GM18498 (cell line): ENCODE results near the gene SEC24D.
"Not testable (repeated sequence)": the region's sequence is repeated elsewhere in the genome, so short reads cannot be mapped to it uniquely, and the experiment has no call there.

Experiments used
- ATAC-seq: cut with Tn5 transposase; IDR thresholded peaks from one replicate; pipeline ENCODE4 v1.9.1; 2021; ENCODE audit warnings: mild to moderate bottlenecking, moderate library complexity; ENCODE audit not compliant: unreplicated experiment

The SEC24D gene

DNA sequence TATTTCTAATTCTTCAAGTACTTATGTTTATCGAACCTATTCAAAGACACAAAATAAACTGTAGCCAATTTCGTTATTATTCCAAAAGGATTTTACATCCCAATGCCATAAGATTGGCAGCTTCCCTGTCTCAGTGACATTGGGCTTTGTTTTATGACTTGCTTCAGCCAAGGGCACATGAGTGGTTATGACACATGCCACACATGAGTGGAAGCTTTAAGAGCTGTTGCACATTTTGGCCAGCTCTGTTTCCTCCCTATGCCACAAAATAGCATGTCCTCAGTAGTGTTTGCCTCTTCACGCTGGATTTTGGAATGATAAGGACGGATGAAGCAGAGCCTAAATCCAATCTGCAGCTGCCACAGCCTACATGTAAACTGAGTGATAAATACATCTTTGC lies 21.9 kb downstream of the SEC24D start:
- no peak for ATAC-seq

DNA sequence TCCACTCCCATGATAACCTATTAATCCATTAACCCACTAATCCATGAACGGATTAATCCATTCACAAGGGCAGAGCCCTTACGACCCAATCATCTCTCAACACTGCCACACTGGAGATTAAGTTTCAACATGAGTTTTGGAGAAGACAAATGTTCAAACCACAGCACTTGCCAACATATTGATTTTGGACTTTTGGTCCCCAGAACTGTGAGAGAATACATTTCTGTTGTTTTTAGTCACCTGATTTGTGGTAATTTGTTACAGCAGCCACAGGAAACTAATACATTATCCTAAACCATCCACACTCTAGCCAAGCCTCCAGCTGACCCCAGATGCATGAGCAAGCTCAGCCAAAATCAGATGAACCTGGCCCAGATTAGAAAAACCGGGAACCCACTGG lies 22.4 kb downstream of the SEC24D start:
- no peak for ATAC-seq

DNA sequence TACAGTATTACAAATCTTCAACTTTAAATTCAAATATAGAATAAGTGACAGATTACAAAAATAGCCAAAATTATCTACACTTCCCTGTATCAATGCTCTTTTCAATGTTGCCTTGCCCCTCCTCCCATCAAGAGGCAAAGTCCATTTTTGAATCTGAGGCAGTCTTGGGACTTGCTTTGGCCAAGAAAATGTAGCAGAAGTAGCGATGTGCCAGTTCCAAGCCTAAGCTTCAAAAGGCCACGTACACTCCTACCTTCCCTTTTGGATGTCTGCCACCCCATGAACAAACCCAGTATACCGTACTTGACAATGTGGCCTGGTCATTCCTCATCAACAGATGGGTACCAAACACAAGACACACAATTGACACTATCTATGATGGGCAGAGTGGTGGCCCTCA lies 24.1 kb downstream of the SEC24D start:
- no peak for ATAC-seq

DNA sequence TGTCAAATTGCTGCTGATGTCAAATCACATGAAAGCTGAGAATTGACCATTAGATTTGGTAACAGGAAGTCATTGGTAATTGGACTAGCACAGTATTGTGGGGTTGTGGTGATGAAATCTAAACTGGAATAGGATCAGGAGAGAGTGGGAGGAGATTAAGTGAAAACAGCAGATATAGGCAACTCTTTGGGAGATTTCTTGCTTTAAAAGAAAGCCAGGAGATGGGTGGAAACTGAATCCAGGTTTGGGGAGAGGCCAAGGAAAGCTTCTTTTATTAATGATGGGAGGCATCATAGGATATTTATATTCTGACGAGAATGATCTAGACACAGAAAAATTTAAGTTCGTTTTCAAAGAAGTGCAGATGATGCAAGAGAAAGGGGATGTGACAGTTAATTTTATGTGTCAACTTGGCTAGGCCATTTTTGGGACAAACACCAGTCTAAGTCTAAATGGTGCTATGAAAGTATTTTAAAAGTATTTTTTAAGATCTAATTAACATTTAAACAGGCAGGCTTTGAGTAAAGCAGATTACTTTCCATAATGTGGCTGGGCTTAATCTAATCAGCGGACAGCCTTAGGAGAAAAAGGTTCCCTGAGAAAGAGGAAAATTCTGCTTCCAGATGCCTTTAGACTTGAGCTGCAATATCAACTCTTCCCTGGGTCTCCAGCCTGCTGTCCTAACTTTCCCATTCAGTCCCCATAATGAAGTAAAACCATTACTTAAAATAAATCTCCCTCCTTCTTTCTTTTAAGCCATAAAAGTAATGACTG lies 24.7 kb downstream of the SEC24D start:
- ATAC-seq = no peak

DNA sequence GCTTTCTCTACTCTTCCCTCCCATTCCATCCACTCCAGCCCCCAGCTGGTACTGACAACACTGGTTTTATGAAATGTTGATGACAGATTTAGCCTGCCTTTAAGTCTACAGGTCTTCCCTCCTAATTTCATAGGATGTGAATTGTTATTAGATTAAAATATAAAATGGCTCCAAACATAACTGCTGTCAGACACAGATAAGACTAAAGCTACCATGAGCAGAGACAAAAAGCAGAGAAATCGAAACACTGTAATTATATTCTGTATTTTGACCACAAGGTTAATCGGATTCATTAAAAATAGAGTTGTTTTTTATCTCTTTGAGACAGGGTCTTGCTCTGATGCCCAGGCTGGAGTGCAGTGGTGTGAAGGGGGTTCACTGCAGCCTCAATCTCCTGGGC lies 28.3 kb downstream of the SEC24D start:
- ATAC-seq = no peak

DNA sequence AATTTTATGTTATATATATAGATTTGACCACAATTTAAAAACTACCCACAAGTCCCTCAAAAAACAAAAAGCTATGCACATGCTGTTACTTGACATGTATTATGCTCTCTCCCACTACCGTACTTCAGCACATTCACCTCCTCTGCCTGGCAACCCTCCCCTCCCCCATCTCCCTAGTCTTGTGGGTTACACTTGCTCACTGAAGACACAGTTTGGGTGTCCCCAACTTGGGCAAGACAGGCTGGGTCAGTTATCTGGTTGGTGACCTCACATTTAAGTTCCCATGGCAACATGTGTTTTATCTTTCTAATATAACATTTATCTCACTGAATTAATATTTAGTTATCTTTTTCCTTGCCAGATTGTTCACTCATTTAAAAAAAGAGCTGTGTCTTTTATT lies 32.7 kb downstream of the SEC24D start:
- ATAC-seq = no peak

DNA sequence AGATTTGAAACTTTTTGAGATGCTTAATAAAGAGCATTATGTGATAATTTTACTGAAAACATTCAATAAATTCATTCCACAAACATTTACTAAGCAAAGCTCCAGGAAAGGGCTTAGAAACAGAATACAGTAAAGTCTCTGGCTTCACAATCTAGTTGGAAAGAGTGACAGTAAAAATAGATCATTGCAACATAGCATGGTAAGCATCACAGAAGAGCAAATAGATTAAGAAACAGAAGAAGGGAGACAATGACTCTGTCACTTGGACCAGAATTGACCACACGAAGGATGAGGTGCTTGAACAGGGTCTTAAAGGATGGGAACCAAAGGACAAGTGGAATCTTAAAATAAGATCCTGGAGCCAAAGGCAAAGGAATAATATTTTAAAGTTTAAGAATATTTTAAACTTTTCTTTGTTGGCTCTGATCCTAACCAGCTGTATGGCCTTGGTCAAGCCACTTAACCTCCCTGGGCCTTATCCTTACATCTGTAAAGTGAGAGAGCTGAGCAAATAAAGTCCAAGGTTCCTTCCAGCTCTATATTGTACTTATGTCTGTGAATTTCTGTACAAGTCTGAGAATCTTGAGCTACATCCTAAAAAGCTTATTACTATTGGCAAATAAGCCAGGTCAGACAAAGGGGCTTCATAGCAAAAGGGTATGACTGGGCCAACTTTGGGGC lies 33.9 kb downstream of the SEC24D start:
- ATAC-seq = no peak

DNA sequence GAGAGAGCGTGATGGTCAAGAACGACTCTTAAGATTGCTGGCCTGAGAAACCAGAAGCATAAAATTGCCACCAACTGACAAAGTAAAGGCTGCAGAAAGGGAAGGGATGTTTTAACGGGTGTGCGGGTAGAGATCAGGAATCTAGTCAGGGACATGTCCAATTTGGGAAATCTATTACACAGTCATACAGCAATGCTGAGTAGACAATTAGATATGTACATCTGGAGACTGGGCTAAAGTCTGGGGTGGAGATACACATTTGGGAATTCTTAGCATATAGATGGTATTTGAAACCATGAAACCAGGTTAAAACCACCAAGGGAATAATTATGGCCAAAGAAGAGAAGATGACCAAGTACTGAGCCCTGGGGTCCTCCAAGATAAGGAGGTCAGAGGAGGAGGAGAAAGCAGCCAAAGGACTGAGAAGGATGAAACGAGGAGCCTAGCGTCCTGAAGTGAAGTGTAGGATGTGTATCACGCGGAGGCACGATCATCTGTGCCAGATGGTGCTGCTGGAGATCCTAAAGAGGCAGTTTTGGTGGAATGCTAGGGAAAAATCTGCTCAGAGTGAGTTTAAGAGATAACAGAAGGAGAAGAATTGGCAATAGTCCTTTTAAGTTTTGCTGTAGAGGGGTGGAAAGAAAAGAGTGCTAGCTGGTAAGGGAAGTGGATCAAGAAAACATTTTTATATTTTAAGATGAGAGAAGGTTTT lies 36.5 kb downstream of the SEC24D start:
- no peak for ATAC-seq

DNA sequence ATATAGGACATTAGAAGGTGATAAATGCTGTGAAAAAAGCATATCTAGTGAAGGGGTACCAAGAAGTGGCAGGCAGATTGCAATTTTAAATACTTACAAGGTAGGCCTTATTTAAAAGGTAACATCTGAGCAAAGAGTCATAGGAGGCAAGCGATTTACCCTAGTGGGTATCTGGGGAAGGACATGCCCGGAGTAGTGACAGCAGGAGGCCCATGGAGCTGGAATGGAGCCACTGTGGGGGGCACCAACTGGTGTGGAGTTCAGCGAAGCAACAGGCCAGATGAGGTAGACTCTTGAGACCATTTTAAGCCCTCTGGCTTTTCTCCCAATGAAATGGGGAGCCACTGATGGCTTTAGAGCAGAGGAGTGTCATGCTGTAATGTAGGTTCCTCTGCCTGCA lies 37.3 kb downstream of the SEC24D start:
- no peak for ATAC-seq

DNA sequence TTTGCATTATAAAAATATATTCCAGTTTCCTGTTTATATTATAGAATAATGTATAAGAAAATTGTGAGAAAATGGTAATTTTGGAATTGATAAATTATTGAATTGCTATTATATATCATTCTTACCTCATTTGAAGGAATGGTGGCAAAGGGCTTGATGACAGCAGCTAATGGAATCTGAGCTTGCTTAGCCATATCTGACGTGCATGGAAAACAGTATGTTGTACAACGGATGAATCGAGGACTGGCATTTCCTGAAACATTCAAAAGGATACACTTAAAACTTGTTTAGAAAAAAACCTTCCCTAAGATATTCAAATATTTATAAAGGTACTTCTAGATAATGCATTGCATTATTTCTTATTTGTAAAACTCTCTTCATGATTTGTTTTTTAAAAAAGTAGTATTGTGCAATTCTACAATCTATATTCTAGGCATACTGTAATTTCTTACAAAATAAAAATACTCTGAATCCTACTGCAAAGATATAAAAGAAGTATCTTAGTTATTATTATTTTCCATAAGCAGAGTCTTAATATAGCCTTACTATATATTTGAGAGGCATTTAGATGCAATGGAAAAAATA lies 38.3 kb downstream of the SEC24D start:
- ATAC-seq = no peak

DNA sequence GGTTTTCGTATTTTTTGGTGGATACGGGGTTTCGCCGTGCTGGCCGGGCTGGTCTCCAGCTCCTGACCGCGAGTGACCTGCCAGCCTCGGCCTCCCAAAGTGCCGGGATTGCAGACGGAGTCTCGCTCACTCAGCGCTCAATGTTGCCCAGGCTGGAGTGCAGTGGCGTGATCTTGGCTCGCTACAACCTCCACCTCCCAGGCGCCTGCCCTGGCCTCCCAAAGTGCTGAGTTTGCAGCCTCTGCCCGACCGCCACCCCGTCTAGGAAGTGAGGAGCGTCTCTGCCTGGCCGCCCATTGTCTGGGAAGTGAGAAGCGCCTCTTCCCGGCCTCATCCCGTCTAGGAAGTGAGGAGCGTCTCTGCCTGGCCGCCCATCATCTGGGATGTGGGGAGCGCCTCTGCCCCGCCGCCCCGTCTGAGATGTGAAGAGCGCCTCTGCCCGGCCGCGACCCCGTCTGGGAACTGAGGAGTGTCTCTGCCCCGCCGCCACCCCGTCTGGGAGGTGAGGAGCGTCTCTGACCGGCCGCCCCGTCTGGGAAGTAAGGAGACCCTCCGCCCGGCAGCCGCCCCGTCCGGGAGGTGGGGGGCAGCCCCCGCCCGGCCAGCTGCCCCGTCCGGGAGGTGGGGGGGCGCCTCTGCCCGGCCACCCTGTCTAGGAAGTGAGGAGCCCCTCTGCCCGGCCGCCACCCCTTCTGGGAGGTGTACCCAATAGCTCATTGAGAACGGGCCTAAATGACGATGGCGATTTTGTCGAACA lies 44.1 kb downstream of the SEC24D start:
- ATAC-seq = not testable (repeated sequence)

DNA sequence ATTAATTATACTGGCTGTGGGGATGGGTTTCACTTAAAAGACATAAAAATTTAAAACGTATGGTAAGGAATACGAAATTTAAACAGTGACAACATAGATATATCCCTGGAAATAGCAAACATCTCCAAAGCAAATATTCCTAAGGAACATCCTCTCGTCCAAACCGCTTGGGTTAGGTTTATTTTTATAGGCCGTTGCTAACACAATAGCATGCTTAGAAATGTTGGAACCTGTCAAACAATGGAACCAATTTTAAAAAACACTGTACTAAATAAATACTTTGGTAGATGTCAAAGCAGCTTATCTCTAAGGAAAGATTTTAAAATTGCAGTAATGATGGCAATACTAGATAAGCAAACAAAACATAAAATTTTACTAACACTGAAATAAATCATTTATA lies 45.4 kb downstream of the SEC24D start:
- ATAC-seq = no peak

DNA sequence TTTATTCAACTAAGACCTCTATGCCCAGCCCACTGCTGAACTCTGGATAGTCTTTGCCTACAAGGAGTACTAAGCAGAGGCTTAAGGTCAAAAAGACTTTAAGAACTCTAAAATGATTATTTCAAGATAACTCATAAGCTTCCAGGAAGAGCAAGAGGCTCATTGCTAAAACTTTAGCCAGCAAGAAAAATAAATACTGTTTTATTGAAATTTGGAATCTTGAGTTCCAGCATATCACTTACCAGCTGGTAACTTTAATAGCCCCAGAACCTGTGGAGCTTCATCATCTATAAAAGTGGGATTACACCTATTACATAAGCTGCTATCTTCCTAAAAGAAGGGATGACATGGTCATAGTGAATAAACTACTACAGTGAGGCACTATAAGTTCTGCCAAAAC lies 47.0 kb downstream of the SEC24D start:
- no peak for ATAC-seq

DNA sequence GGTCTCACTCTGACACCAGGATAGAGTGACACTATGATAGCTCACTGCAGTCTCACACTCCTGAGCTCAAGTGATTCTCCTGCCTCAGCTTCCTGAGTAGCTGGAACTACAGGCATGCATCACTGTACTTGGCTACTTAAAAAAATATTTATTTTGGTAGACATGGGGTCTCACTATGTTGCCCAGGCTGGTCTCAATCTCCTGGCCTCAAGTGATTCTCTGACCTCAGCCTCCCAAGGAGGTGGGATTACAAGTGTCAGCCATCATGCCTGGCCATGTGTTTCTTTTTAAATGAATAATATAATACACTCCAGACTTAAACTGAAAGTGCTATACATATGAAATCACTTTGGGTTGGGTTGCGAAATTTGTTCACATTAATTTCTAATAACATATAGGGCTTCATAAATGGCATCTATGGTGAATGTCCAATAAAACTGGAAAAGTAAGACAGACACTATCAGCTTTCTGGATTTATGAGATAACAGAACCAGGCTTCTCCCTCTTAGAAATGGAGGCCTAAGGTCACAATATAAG lies 48.0 kb downstream of the SEC24D start:
- ATAC-seq = no peak

DNA sequence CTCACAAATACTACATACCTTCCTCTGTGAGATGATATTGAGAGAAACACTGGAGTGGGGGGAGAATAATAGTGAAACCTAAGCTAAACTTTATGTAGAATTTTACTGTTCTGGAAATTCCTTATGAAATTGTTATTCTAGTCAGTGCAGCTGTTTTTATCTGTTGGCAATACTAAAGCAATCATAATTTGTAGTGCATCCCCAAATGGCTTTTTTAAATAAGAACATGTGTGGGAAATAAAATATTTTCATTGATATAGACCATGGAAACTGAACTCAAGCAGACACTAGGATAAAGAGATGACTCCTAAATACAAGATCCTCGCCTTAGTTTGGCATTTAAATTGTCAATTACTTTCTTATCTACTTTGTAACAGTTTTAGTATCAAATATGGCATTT lies 51.1 kb downstream of the SEC24D start:
- ATAC-seq = no peak

DNA sequence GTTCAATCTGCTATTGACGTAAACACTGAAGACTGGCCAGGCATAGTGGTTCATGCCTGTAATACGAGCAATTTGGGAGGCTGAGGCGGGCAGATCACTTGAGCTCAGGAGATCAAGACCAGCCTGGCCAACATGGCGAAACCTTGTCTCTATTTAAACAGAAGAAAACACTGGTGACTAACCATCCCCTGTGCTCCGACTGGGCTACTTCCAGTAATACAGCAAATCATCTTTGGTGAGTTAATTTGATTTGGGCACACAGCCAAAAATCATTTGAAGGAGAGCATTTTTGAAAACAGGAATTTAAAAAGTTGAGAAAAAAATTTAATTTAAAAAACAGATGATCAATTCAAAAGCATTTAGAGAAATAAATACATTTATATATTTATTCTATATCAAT lies 52.0 kb downstream of the SEC24D start:
- ATAC-seq = no peak

DNA sequence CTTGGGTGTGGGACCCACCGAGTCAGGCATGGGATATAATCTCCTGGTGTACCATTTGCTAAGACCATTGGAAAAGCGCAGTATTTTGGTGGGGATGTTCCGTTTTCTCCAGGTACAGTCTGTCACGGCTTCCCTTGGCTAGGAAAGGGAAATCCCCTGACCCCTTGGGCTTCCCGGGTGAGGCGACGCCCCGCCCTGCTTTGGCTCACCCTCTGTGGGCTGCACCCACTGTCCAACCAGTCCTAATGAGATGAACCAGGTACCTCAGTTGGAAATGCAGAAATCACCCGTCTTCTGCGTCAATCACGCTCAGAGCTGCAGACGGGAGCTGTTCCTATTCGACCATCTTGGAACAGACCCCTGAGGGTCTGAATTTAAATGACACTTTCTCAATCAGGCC lies 53.0 kb downstream of the SEC24D start:
- not testable (repeated sequence) for ATAC-seq

DNA sequence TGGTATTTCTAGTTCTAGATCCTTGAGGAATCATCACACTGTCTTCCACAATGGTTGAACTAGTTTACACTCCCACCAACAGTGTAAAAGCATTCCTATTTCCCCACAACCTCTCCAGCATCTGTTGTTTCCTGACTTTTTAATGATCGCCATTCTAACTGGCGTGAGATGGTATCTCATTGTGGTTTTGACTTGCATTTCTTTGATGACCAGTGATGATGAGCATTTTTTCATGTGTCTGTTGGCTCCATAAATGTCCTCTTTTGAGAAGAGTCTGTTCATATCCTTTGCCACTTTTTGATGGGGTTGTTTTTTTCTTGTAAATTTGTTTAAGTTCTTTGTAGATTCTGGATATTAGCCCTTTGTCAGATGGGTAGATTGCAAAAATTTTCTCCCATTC lies 58.3 kb downstream of the SEC24D start:
- not testable (repeated sequence) for ATAC-seq

DNA sequence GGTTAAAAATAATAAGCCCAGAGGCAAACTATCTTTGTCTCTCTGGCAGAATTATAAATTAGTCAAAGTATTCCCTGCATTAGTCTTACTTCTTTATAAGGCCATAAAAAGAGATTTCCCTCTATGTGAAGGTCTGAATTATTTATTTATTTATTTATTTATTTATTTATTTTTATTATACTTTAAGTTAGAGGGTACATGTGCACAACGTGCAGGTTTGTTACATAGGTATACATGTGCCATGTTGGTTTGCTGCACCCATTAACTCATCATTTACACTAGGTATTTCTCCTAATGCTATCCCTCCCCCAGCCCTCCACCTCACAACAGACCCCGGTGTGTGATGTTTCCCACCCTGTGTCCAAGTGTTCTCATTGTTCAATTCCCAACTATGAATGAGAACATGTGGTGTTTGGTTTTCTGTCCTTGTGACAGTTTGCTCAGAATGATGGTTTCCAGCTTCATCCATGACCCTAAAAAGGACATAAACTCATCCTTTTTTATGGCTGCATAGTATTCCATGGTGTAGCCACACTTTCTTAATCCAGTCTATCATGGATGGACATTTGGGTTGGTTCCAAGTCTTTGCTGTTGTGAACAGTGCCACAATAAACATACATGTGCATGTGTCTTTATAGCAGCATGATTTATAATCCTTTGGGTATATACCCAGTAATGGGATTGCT lies 58.8 kb downstream of the SEC24D start:
- ATAC-seq = not testable (repeated sequence)
